HCT116 (cell line): ENCODE data around the gene CHST12. TPM values are rescaled to one million over a fixed set of nuclear protein-coding genes. Genes with fewer than 3 reads are reported as not detected.

Experiments used
- ATAC-seq: fragments of 200-7000 bp; cut with Tn5 transposase; 2 replicates; pipeline ENCODE4 v1.9.1; 2020; ENCODE audit warnings: mild to moderate bottlenecking, moderate library complexity
- BruUV-seq: library from RNA; stranded (reverse); fragments of 400-500 nt; replicated peaks from 2 replicates; lab custom pipeline; 2021; lab: Mats Ljungman, UMichigan
- CTCF ChIA-PET: fragments of 300-600 bp; sonication (Branson Sonifier 250); formaldehyde crosslinking; loops from one replicate; lab custom pipeline; 2021; ENCODE audit warnings: antibody characterized with exemption; lab: Charles Lee
- POLR2A ChIA-PET: fragments of 300-600, 350-600 bp; sonication (Branson Sonifier 250); formaldehyde crosslinking; loops from one replicate; lab custom pipeline; 2021; ENCODE audit warnings: antibody characterized with exemption; lab: Charles Lee
- RAD21 ChIA-PET, 2 experiments: fragments of 300-600 bp; sonication (Branson Sonifier 250); formaldehyde crosslinking; loops; one replicate each; lab custom pipeline; 2023; ENCODE audit warnings: low total read pairs in 2 of 2; ENCODE audit not compliant: uncharacterized antibody in 2 of 2, unreplicated experiment in 2 of 2, low non-redundant PET in 1 of 2; lab: Charles Lee
- DNase-seq: peaks from one replicate; pipeline ENCODE4 v3.0.0-alpha.2; 2010; ENCODE audit warnings: low read depth, low spot score
- H2AFZ ChIP-seq: fragments of 200-600 bp; shearing (Covaris generic), sonication (generic); 2 replicates; pipeline ENCODE4 v1.6.1; 2017; ENCODE audit warnings: low read depth, mixed run types, mixed read lengths, antibody characterized with exemption, low read length; ENCODE audit not compliant: poor library complexity, severe bottlenecking
- H3K27ac ChIP-seq: 2 replicates; pipeline ENCODE4 v1.5.1; 2012; ENCODE audit warnings: low read depth, low read length
- H3K27me3 ChIP-seq: fragments of 200-600 bp; sonication (generic); 2 replicates; pipeline ENCODE4 v1.6.1; 2016; ENCODE audit warnings: mixed run types, low read length, mixed read lengths; ENCODE audit not compliant: insufficient read depth
- H3K36me3 ChIP-seq, 2 experiments: fragments of 200-500 bp in 1 of 2; fragments of 200-600 bp in 1 of 2; sonication (Bioruptor generic) in 1 of 2; sonication (generic) in 1 of 2; 2 replicates each; pipeline versions ENCODE4 v1.5.1 to v1.6.1; 2014 to 2016; ENCODE audit warnings: low read length in 2 of 2, inconsistent platforms in 1 of 2, mixed read lengths in 1 of 2, mixed run types in 1 of 2; ENCODE audit not compliant: insufficient read depth in 2 of 2, control insufficient read depth in 1 of 2
- H3K4me1 ChIP-seq, 2 experiments: fragments of 200-600 bp in 1 of 2; sonication (generic) in 1 of 2; 2 replicates each; pipeline versions ENCODE4 v1.5.1 to v1.6.1; 2012 to 2017; ENCODE audit warnings: low read length in 2 of 2, inconsistent platforms in 1 of 2, mild to moderate bottlenecking in 1 of 2, mixed read lengths in 1 of 2, mixed run types in 1 of 2, moderate library complexity in 1 of 2; ENCODE audit not compliant: insufficient read depth in 2 of 2, control insufficient read depth in 1 of 2
- H3K4me2 ChIP-seq: fragments of 200-600 bp; sonication (generic); 2 replicates; pipeline ENCODE4 v1.6.1; 2017; ENCODE audit warnings: mixed run types, low read length, mixed read lengths
- H3K4me3 ChIP-seq, 2 experiments: fragments of 200-600 bp in 1 of 2; sonication (generic) in 1 of 2; replicated peaks in 1 of 2; 2 replicates each; pipeline ENCODE4 v1.5.1; 2011 to 2016; ENCODE audit warnings: low read length in 2 of 2, control low read depth in 1 of 2, low read depth in 1 of 2, mild to moderate bottlenecking in 1 of 2, mixed read lengths in 1 of 2, mixed run types in 1 of 2
- H3K79me2 ChIP-seq: fragments of 200-600 bp; sonication (generic); 2 replicates; pipeline ENCODE4 v1.6.1; 2017; ENCODE audit warnings: mild to moderate bottlenecking, mixed run types, low read length, moderate library complexity, mixed read lengths; ENCODE audit not compliant: insufficient read depth
- H3K9ac ChIP-seq: fragments of 200-600 bp; sonication (generic); 2 replicates; pipeline ENCODE4 v1.6.1; 2016; ENCODE audit warnings: low read length, mixed read lengths
- H3K9me2 ChIP-seq: fragments of 200-600 bp; sonication (generic), shearing (Covaris generic); 2 replicates; pipeline ENCODE4 v1.6.1; 2017; ENCODE audit warnings: mixed run types, mild to moderate bottlenecking, moderate library complexity; ENCODE audit not compliant: insufficient read depth
- H3K9me3 ChIP-seq, 2 experiments: fragments of 200-500 bp in 1 of 2; fragments of 200-600 bp in 1 of 2; sonication (Bioruptor generic) in 1 of 2; sonication (generic) in 1 of 2; 2 replicates each; pipeline ENCODE4 v1.6.1; 2014 to 2017; ENCODE audit warnings: low read length in 2 of 2, mixed read lengths in 2 of 2, inconsistent platforms in 1 of 2, low read depth in 1 of 2, mild to moderate bottlenecking in 1 of 2, mixed run types in 1 of 2, moderate library complexity in 1 of 2; ENCODE audit not compliant: control insufficient read depth in 1 of 2, insufficient read depth in 1 of 2
- H4K20me1 ChIP-seq: fragments of 200-600 bp; sonication (generic), shearing (Covaris generic); 2 replicates; pipeline ENCODE4 v1.6.1; 2017; ENCODE audit warnings: mixed run types, mild to moderate bottlenecking, moderate library complexity; ENCODE audit not compliant: insufficient read depth
- CTCF ChIP-seq, 3 experiments: fragments of 200-600 bp in 1 of 3; sonication (generic) in 1 of 3; IDR thresholded peaks in 2 of 3; conservative IDR thresholded peaks in 1 of 3; 2 replicates each; pipeline ENCODE4 v1.5.1; 2012 to 2017; ENCODE audit warnings: low read depth in 2 of 3, low read length in 2 of 3, antibody characterized with exemption in 1 of 3, borderline replicate concordance in 1 of 3, control low read depth in 1 of 3, mild to moderate bottlenecking in 1 of 3, mixed read lengths in 1 of 3, mixed run types in 1 of 3, moderate library complexity in 1 of 3; ENCODE audit not compliant: insufficient read depth in 1 of 3
- FOSL1 ChIP-seq: IDR thresholded peaks from 2 replicates; pipeline ENCODE4 v1.6.1; 2012; ENCODE audit warnings: low read depth
- YY1 ChIP-seq: IDR thresholded peaks from 2 replicates; pipeline ENCODE4 v1.6.1; 2011; ENCODE audit warnings: low read length, low read depth, moderate library complexity, mild to moderate bottlenecking; ENCODE audit not compliant: insufficient replicate concordance; ENCODE audit errors: extremely low read depth
- ZFX ChIP-seq: fragments of 450-650 bp; IDR thresholded peaks from 2 replicates; pipeline ENCODE4 v1.6.1; 2017
- intact Hi-C: fragments of 100-400 bp; cut with micrococcal nuclease; formaldehyde crosslinking; loops from 2 replicates; pipeline ENCODE4 v1.10.0; 2022
- total RNA-seq: library from RNA; stranded (reverse); gene quantifications from one replicate; pipeline ENCODE4 v1.2.1, GENCODE V29; 2021; ENCODE audit not compliant: unreplicated experiment
- TF ChIP-seq, protein P1 (sequence below): IDR thresholded peaks from 2 replicates; pipeline ENCODE4 v1.6.1; 2011; ENCODE audit warnings: mild to moderate bottlenecking, low read length, moderate library complexity; ENCODE audit not compliant: insufficient replicate concordance; ENCODE audit errors: extremely low read depth

Gene CHST12
- total RNA-seq, 1 experiment from 2014 or later = 14.2 TPM

DNA sequence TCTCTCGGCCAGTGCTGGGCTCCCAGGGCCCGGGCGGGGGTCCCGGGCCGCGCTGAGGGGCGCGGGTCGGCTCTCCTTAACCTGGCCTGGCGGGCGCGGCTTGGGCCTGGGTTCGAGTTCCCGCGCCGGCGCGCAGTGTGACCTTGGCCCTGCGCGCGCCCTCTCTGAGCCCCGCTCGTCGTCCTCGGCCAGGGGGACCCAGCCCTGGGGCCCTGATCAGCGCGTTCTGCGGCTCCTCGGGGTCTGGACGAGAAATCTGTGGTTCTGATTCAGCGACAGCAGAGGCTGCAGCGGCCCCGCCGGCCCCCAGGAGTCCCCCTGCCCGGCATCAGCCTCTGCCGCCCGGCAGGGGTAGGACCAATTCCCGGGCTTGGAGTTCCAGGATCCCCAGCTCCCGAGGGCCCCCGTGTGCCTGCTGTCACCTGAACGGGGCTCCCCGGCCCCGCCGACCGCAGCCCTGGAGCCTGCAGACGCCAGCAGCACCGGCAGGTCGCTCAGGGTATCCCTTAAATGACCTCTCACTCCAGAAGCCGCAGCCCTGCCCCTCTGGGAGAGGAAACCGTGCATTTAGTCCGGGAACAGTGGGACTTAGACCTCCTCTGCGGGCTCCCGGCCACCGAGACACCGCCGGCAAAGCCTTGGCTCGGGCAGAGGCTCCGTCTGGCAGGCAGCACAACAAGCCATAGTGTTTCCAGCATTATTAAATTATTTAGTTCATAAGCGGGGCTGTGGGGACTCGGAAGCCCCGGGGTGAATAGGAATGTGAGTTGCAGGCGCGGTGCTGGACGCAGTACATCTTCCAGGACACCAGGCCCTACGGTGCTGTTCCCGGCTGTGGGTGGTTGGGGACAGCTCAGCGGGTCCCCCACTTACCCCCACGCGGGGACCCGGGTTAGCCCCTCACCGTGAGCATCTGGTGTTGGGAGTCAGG is 572 bp downstream of the CHST12 start:
- BruUV-seq = no TSS peak
- POLR2A ChIA-PET = interaction anchor here (1.0 kb wide), 1 partner anchor 13 kb away, joined by 3 read pairs; no protein-coding TSS in a partner anchor
- H3K4me1 ChIP-seq = peaks cover 36 to 50% of the 10 kb centered on the region in 2 experiments
- H3K27ac ChIP-seq = peak overlapping the region; percentile 71
- peak overlapping the region; percentile 80 for H3K9ac ChIP-seq
- ATAC-seq (peak; percentile 67), DNase-seq (no peak)
- H3K4me3 ChIP-seq = peak overlapping the region; percentile 77 to 85
- H3K9me2 ChIP-seq = no peaks in the 10 kb centered on the region
- RAD21 ChIA-PET = no interaction called here
- peak overlapping the region; percentile 89 for H3K4me2 ChIP-seq
- no peaks in the 10 kb centered on the region for H3K79me2 ChIP-seq
- no peaks in the 10 kb centered on the region for H4K20me1 ChIP-seq
- TF ChIP-seq CTCF (IDR thresholded peaks at IDR 0.05 in 2 of 3, conservative IDR thresholded peaks at IDR 0.05 in 1 of 3; ENCODE audit: borderline replicate concordance in 1 of 3, insufficient read depth in 1 of 3, low read depth in 2 of 3, low read length in 2 of 3) (no peak), FOSL1 (no peak), ZFX (peak; percentile 65; the same call in 1 of the 2 replicates), YY1 (no peak)
- TF ChIP-seq, protein P1, sequence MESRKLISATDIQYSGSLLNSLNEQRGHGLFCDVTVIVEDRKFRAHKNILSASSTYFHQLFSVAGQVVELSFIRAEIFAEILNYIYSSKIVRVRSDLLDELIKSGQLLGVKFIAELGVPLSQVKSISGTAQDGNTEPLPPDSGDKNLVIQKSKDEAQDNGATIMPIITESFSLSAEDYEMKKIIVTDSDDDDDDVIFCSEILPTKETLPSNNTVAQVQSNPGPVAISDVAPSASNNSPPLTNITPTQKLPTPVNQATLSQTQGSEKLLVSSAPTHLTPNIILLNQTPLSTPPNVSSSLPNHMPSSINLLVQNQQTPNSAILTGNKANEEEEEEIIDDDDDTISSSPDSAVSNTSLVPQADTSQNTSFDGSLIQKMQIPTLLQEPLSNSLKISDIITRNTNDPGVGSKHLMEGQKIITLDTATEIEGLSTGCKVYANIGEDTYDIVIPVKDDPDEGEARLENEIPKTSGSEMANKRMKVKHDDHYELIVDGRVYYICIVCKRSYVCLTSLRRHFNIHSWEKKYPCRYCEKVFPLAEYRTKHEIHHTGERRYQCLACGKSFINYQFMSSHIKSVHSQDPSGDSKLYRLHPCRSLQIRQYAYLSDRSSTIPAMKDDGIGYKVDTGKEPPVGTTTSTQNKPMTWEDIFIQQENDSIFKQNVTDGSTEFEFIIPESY = peak; percentile 4
- no peaks in the 10 kb centered on the region for H3K36me3 ChIP-seq
- no peak overlapping the region for H2AFZ ChIP-seq
- no peaks in the 10 kb centered on the region for H3K9me3 ChIP-seq
- intact Hi-C loops = no loop called here
- CTCF ChIA-PET = no interaction called here
- no peaks in the 10 kb centered on the region for H3K27me3 ChIP-seq
